Chondrocyte (in vitro differentiated cells): ENCODE data around the gene MAMSTR. TPM values are rescaled to one million over a fixed set of nuclear protein-coding genes. Genes with fewer than 3 reads are reported as not detected.

Source experiments
- DNase-seq: peaks from one replicate; pipeline ENCODE4 v3.0.0; 2021; ENCODE audit warnings: mixed read lengths, low spot score
- H3K27ac Mint-ChIP-seq: one replicate; pipeline ENCODE4 v1.8.0; 2021; ENCODE audit warnings: mild to moderate bottlenecking, moderate library complexity, mixed read lengths; ENCODE audit not compliant: unreplicated experiment
- H3K27me3 Mint-ChIP-seq: 2 replicates; pipeline ENCODE4 v1.8.0; 2021; ENCODE audit warnings: low read depth, mixed read lengths
- H3K36me3 Mint-ChIP-seq: 2 replicates; pipeline ENCODE4 v1.8.0; 2021; ENCODE audit warnings: low read depth, mixed read lengths
- H3K4me1 Mint-ChIP-seq: 2 replicates; pipeline ENCODE4 v1.8.0; 2021; ENCODE audit warnings: low read depth, mild to moderate bottlenecking, mixed read lengths
- H3K4me3 Mint-ChIP-seq: one replicate; pipeline ENCODE4 v1.8.0; 2021; ENCODE audit warnings: mild to moderate bottlenecking, moderate library complexity, mixed read lengths; ENCODE audit not compliant: unreplicated experiment
- H3K9me3 Mint-ChIP-seq: 2 replicates; pipeline ENCODE4 v1.8.0; 2021; ENCODE audit warnings: low read depth, mixed read lengths
- CTCF ChIP-seq: fragments of 200-600 bp; sonication (generic); IDR thresholded peaks from 2 replicates; pipeline ENCODE4 v1.5.0; 2021; ENCODE audit warnings: antibody characterized with exemption, mild to moderate bottlenecking, moderate library complexity
- total RNA-seq: library from RNA; stranded (reverse); gene quantifications from 3 replicates; pipeline ENCODE4 v1.2.1, GENCODE V29; 2021

The MAMSTR gene
- total RNA-seq, 1 donor from 2014 or later, result 1.7 TPM

- H3K4me1 Mint-ChIP-seq, result peaks cover 13% of the 10 kb centered on the region
- H3K27me3 Mint-ChIP-seq, result no peaks in the 10 kb centered on the region
- DNase-seq, result no peak
- H3K27ac Mint-ChIP-seq, result no peak overlapping the region
- no peak for TF ChIP-seq CTCF
- H3K9me3 Mint-ChIP-seq, result peaks cover 6% of the 10 kb centered on the region
- peaks cover 4% of the 10 kb centered on the region for H3K36me3 Mint-ChIP-seq
- H3K4me3 Mint-ChIP-seq, result no peak overlapping the region
These were observed 9.6 kb upstream of the MAMSTR start for GRCh38 chr19:48728911-48729664.

- no peak for TF ChIP-seq CTCF
- Mint-ChIP-seq H3K27me3 (no peaks in the 10 kb centered on the region), H3K36me3 (peaks cover 4% of the 10 kb centered on the region), H3K4me1 (peaks cover 15% of the 10 kb centered on the region), H3K27ac (no peak overlapping the region), H3K9me3 (peaks cover 6% of the 10 kb centered on the region), H3K4me3 (no peak overlapping the region)
- no peak for DNase-seq
These were observed 7.0 kb upstream of the MAMSTR start for GRCh38 chr19:48726556-48726955.

GRCh38 chr19:48724796-48725753, 5.5 kb upstream of the MAMSTR start:
- peaks cover 24% of the 10 kb centered on the region for H3K4me1 Mint-ChIP-seq
- TF ChIP-seq CTCF, result no peak
- peaks cover 4% of the 10 kb centered on the region for H3K36me3 Mint-ChIP-seq
- H3K4me3 Mint-ChIP-seq, result no peak overlapping the region
- peak overlapping the region; percentile 96 for H3K27ac Mint-ChIP-seq
- no peaks in the 10 kb centered on the region for H3K27me3 Mint-ChIP-seq
- no peak for DNase-seq
- peaks cover 6% of the 10 kb centered on the region for H3K9me3 Mint-ChIP-seq

- H3K27me3 Mint-ChIP-seq, result no peaks in the 10 kb centered on the region
- no peak overlapping the region for H3K4me3 Mint-ChIP-seq
These were observed 2.7 kb upstream of the MAMSTR start for GRCh38 chr19:48722196-48722708.

More at GRCh38 chr19:48722196-48722708, 2.7 kb upstream of the MAMSTR start:
- TF ChIP-seq CTCF, result no peak
- H3K9me3 Mint-ChIP-seq, result peaks cover 6% of the 10 kb centered on the region
- H3K36me3 Mint-ChIP-seq, result peaks cover 4% of the 10 kb centered on the region
- DNase-seq, result no peak
- H3K27ac Mint-ChIP-seq, result no peak overlapping the region
- peaks cover 24% of the 10 kb centered on the region for H3K4me1 Mint-ChIP-seq
